GM18517 (cell line): ENCODE data around the gene APH1B.
"Not testable (repeated sequence)": the region's sequence is repeated elsewhere in the genome, so short reads cannot be mapped to it uniquely, and the experiment has no call there.

Source experiments
- ATAC-seq: cut with Tn5 transposase; IDR thresholded peaks from one replicate; pipeline ENCODE4 v1.9.1; 2021; ENCODE audit warnings: mild to moderate bottlenecking, moderate library complexity; ENCODE audit not compliant: unreplicated experiment

Gene APH1B

GRCh38 chr15:63294359-63294758 is 17.0 kb downstream of the APH1B start:
- no peak for ATAC-seq

DNA sequence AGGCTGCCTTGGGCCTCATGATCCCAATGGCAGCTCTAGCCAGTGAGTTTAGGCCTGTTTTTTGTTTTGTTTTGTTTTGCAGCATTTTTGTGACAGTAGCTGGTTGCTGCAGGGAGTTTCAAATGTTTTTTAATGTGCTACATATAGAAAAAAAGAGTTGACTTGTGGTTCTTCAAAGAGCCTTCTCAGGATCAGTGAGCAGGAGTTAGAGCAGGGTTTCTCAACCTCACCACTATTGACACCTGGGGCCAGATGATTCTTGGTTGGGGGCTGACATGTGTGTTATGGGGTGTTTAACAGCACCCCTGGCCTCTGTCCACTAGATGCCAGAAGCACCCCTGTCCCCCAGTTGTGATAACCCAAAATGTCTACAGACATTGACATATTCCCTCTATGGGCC is 17.9 kb downstream of the APH1B start:
- no peak for ATAC-seq

- no peak for ATAC-seq
These were observed 18.8 kb downstream of the APH1B start for GRCh38 chr15:63296195-63296594.

GRCh38 chr15:63299943-63300575 is 22.7 kb downstream of the APH1B start:
- ATAC-seq = no peak

DNA sequence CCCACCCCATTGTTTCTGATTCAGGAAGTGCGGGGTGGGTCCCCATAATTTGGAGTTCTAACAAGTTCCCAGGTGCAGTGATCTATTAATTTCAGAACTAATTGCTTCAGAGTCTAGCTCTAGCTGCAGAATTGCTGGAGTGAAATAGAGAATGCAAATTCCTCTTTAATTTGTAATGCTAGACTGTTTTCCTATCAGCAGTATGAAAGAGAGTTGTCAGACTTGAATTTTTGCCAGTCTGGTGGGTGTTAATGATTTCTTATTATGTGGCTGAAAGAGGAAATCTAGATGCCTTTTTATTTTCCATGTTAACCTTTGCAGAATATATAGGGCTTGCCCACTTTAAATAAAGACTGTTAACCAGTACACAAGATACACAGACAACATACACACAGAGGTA is 23.7 kb downstream of the APH1B start:
- ATAC-seq = no peak

- no peak for ATAC-seq
These were observed 27.9 kb downstream of the APH1B start for GRCh38 chr15:63305260-63305659.

DNA sequence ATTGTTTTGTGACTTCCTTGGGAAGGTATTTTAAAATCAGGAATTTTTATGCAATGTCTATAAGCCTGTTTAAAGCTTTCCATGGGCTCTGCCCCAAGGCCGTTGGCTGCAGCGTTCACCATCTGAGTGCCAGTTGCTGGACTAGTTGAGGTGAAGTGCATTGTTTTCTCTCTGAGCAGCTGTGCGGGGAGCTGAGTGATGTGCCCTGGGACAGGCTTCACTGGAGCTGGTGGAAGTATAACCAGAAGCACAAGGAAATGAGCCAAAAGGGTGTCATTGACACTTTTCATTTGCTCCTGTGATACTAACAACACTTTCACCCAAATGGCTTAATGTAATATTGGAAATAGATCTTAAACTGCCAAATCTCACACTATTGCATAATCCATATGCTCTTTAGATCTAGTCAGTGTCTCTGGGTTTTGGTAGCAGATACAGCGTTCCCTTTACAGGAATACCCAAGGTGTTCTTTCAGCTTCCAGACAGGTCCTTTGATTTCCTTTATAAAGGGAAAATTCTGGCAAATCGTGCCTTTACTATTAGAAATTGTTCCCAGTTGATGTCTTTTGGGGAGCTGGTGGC is 29.2 kb downstream of the APH1B start:
- no peak for ATAC-seq

DNA sequence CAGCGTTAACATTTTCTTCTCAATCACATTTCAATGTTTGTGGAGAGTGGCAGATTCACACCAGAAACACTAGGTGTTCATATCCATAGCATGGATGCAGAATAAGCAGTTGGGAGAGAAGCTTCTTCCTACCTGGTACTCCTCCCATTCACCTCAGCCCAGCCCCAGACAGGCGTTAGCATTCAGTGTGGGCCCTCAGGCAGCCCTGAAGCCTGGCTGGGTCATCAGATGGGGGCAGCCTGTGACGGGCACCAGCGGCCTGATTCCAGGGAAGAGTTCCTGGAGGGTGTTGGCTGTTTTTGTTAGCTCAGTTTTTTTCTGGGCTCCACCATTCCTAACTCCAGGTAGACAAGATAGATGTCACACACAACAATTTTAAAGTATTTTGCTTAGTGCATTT is 31.1 kb downstream of the APH1B start:
- ATAC-seq = no peak

- ATAC-seq = no peak
These were observed 31.5 kb downstream of the APH1B start for GRCh38 chr15:63308947-63309346.

DNA sequence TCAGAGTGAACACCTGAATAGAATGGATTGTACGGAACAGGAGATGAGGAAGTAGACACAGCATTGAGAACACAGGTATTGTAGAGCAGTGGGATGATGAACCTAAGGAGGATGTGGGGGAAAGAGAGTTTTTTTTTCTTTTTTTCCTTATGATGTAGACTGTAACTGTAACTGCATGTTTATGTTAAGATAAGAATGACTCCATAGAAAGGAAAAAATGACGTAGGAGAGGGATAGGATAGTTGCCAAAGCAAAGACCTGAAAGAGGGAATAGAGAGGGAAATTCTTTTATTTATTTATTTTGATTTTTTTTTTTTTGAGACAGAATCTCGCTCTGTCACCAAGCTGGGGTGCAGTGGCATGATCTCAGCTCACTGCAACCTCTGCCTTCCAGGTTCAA is 33.2 kb downstream of the APH1B start:
- no peak for ATAC-seq

DNA sequence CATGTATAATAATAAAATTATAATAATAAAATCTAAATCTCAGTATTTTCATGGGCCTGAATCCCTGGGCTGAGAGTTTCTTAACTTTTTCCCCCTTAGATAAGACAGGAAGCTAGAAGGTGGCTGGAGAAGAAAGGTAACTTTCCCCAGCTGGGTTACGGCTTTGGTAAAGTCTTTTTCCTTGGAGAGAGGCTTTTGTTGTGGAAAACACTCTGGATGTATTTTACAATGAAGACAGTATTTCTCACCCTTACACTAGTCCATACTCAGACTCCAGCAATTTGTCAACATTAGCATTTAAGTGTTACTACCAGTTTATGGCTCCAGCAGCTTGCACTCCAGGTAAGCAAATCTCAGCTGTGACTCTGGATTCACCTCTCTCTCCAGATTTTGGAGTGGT is 34.9 kb downstream of the APH1B start:
- no peak for ATAC-seq

DNA sequence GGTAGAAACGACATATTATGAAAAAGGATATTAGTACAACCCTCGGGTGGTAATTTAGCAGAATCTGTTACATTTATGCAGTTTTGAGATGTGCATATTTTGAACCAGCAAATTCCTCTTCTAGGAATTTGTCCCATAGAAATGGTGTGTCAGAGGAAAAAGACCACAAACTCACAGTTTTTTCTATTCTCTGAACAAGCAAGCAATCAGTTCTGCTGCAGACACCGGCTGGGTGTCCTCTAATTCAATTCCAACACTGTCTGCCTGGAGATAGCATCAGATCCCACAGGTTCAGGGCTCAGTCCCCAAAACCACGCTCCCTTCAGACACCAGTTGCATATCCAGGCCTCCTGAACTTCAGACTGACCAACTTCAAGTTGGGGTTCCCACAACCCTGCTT is 36.4 kb downstream of the APH1B start:
- no peak for ATAC-seq

GRCh38 chr15:63314409-63314808 is 37.0 kb downstream of the APH1B start:
- ATAC-seq = no peak

DNA sequence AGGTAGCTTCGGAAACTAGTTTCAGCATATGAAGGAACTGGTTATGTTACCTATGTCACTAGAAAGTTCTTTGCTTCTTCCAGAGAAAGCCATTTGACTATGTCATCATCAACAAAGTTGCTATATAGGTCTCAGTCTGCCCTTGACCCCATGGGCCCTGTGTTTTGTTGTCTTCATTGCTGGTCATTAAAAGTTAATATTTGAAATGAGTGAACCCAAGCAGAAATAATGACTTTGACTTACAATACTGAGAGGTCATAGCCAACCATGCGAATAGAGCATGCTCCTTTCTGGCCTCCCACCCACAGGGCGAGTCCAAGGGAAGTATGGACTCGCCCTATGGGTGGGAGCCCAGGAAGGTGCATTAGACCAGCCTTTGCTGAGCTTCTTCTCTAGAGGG is 40.9 kb downstream of the APH1B start:
- ATAC-seq = no peak

DNA sequence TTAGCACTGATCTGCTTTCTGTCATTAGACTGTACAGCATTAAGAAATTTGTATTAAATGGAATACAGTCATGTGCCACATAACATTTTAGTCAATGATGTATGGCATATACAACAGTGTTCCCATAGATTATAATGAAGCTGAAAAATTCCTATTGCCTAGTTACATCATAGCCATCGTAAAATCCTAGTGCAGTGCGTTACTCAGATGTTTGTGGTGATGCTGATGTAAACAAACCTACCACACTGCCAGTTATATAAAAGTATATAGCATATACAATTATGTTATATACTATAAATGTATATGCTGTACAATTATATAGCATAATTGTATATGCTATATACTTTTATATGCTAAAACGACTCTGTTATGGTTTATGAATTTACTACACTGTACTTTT is 41.7 kb downstream of the APH1B start:
- no peak for ATAC-seq

DNA sequence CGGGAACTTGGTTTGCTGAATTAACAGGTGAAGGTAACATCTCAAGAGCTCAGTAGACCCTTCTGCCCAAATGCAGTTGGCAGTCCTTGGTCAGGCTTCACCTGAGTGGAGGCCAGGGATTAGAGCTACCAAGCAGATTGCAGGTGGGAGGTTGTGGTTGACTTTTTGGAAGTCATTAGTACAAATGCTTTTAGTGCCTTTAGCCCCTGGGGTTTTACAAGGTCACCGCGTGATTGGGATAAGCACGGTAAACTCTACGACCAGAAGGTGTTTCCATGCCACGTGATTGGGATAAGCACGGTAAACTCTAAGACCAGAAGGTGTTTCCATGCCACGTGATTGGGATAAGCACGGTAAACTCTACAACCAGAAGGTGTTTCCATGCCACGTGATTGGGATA is 43.0 kb downstream of the APH1B start:
- not testable (repeated sequence) for ATAC-seq

- ATAC-seq = not testable (repeated sequence)
These were observed 43.6 kb downstream of the APH1B start for GRCh38 chr15:63320981-63321380.

- ATAC-seq = no peak
These were observed 44.1 kb downstream of the APH1B start for GRCh38 chr15:63321462-63321861.

DNA sequence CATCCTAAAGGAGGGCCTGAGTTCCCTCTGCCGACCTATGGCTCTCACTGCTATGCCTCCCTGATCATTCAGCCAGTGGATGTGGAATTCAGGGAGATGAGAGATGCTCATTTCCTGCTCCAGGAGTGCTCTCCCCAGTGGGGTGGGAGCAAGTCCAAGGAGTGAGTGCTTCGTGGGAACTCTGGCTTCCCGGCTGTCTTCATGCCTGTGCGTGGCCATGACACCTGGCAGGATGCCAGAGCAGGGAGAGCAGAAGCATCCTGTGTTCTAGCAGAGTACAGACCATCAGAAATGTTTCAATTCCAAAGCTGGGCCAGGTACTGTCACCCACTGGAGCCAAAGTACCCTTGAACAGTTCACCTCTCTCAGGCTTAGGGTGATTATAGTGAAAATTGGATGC is 45.1 kb downstream of the APH1B start:
- no peak for ATAC-seq

- ATAC-seq = no peak
These were observed 46.6 kb downstream of the APH1B start for GRCh38 chr15:63323798-63324563.

DNA sequence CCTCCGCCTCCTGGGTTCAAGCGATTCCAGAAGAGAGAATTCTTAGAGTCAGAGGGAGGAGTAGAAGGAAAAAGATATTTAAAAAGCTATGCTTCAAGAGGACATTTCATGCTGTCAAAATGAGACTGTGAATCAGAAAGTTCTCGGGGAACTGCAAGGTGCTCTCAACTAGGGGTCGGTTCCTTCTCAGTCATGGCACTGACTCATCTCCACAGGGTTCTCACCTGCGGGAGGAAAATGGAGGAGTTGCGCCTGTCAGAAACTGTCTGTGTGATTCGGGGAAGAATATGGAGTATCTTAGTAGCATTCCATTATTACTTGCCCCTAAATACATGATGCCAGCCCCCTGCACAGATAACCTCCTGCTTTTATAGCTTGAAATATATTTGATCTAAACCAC is 47.4 kb downstream of the APH1B start:
- no peak for ATAC-seq

GRCh38 chr15:63327648-63328421 is 50.4 kb downstream of the APH1B start:
- ATAC-seq = no peak
